Kidney epithelial cell (primary cell): ENCODE measurements around the gene KCNQ1. TPM values are rescaled to one million over a fixed set of nuclear protein-coding genes. Genes with fewer than 3 reads are reported as not detected.

Experiments
- DNase-seq: peaks from one replicate; pipeline ENCODE4 v3.0.0-alpha.2; 2010; ENCODE audit warnings: low read depth
- H3K27me3 ChIP-seq: 2 replicates; pipeline ENCODE4 v1.6.0; 2011; ENCODE audit warnings: low read length; ENCODE audit not compliant: control insufficient read depth, insufficient read depth
- H3K36me3 ChIP-seq: 2 replicates; pipeline ENCODE4 v1.5.1; 2011; ENCODE audit warnings: low read length; ENCODE audit not compliant: control insufficient read depth, insufficient read depth
- H3K4me3 ChIP-seq: 2 replicates; pipeline ENCODE4 v1.5.1; 2011; ENCODE audit warnings: low read depth, mild to moderate bottlenecking, control low read depth, low read length
- CTCF ChIP-seq: IDR thresholded peaks from 2 replicates; pipeline ENCODE4 v1.5.1; 2011; ENCODE audit warnings: mild to moderate bottlenecking, moderate library complexity, low read length, control low read depth, inconsistent platforms; ENCODE audit not compliant: insufficient read depth, poor library complexity, severe bottlenecking
- total RNA-seq: library from RNA; depleted of rRNA; stranded (reverse); fragments of >200 nt; gene quantifications from 2 replicates; pipeline ENCODE4 v1.2.3, GENCODE V29; 2015

Gene KCNQ1
- total RNA-seq, 1 donor from 2014 or later = 2.3 TPM

GRCh38 chr11:2443881-2444820, 657 bp upstream of the KCNQ1 start, which contains the start of gene TRPM5:
TRPM5 (minus strand) TSS chr11:2444514; CDS start chr11:2423036, 21,478 bp downstream.
- no peak for DNase-seq
- H3K36me3 ChIP-seq = no peaks in the 10 kb centered on the region
- H3K27me3 ChIP-seq = peaks cover 45% of the 10 kb centered on the region
- H3K4me3 ChIP-seq = peak within 1 kb of the TSS; percentile 8
- TF ChIP-seq CTCF = no peak

GRCh38 chr11:2445746-2446551, 1.1 kb downstream of the KCNQ1 start:
- TF ChIP-seq CTCF = no peak
- DNase-seq = no peak
- Histone ChIP-seq H3K4me3 (no peak overlapping the region), H3K36me3 (no peaks in the 10 kb centered on the region), H3K27me3 (peaks cover 48% of the 10 kb centered on the region)

GRCh38 chr11:2446590-2447252, 1.9 kb downstream of the KCNQ1 start:
- H3K36me3 ChIP-seq = no peaks in the 10 kb centered on the region
- no peak overlapping the region for H3K4me3 ChIP-seq
- peaks cover 46% of the 10 kb centered on the region for H3K27me3 ChIP-seq
- no peak for DNase-seq
- TF ChIP-seq CTCF = no peak

GRCh38 chr11:2447253-2447950, 2.6 kb downstream of the KCNQ1 start:
- peaks cover 46% of the 10 kb centered on the region for H3K27me3 ChIP-seq
- TF ChIP-seq CTCF = no peak
- DNase-seq = no peak
- H3K4me3 ChIP-seq = no peak overlapping the region
- H3K36me3 ChIP-seq = no peaks in the 10 kb centered on the region

- TF ChIP-seq CTCF = no peak
- no peak for DNase-seq
- Histone ChIP-seq H3K27me3 (peaks cover 45% of the 10 kb centered on the region), H3K4me3 (no peak overlapping the region), H3K36me3 (no peaks in the 10 kb centered on the region)
Observed at GRCh38 chr11:2447951-2448650, 3.3 kb downstream of the KCNQ1 start.
